Esophagus mucosa (tissue), 1 donor: Measurements from ENCODE around the gene KCNH3. TPM values are rescaled to one million over a fixed set of nuclear protein-coding genes. Genes with fewer than 3 reads are reported as not detected.

Experiments used
- ATAC-seq: fragments of 200-7000 bp; cut with Tn5 transposase; one replicate; pipeline ENCODE4 v1.9.1; 2020
- total RNA-seq: library from RNA; stranded (reverse); gene quantifications from one replicate; pipeline ENCODE4 v1.2.4, GENCODE V29; 2023
- donor health status: DM: yes; HTN: yes; CAD: no.

Gene KCNH3
- total RNA-seq, 1 donor from 2014 or later: not detected

DNA sequence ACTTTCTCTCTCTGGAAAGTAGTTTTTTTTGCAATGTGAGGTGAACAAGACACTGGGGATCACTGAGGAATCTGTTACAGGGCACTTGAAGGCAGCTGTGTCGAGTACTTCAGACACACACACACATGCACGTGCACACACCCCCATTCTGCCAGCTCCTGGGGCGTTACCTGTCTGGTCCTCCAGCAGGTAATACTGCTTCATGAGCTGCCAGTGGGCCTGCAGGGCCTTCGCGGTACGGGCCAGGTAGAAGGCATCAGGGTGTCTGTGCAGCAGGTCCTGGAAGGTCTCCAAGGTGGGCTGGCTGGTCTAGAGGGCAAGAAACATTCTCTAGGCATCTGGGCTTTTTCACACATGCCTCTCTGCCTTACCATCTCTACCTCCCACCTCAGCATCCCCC is 24.0 kb downstream of the KCNH3 start:
- no peak for ATAC-seq

DNA sequence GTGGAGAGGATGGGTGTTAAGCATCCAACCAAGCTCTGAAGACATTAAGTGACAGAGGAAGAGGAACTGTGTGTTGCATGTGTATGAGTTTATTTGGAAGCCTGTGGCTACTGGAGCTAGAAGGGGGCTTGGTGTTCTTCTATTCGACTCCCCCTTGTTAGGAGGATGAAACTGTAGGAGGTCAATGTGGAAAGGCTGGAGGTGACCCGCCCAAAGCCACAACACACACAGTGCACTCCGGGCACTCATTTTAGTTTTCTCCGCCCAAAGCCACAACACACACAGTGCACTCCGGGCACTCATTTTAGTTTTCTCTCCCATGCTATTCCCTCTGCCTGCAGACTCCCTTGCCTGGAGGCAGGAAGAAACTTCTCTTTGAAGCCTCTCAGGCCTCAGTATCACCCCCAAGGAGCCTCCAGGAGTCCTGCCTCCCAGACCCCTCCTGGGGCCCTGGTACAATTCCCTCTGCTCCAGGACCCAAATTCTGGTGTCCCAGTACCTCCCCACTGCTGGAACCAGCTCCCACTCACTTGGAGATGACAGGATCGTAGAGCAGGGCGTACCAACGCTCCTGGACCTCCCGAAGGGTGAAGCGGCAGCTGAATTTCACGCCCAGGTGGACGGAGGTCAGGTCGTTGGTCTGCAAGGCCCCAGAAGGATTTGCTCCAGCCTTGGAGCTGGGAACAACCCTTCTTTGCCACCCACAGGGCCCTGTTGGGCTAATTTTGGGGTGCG is 25.3 kb downstream of the KCNH3 start:
- ATAC-seq: no peak

DNA sequence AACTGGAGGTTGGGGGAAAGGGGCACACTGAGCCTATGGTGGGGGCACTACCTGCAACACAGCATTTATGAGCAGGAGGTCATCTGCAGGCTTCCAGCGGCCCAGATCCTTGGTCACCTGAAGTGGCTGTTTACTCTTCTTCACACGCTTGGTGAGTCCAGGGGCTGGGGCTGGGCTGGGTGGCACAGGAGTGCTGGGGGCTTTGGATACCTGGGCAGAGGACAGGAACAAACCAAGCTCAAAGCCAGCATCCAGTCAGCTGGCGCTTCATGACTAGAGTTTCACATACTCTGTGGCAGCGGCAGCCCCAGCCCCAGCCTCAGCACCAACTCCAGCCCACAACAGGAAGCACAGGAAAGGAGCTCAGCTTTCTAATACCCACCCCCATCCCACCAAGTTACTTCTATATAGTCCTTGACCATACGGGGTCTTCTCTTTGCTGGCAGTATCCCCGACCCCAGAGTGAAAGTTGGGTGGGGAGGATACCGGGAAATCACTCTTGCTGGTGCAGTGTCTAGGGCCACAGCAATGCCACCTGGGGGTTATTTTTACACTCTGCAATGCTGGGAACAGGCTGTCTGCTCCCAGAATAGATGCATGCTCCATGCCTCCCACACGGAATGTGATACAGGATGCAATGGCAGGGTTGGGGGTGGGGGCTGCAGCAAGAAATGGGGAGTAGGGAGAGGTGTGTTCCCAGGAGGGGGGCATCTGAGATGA is 26.0 kb downstream of the KCNH3 start:
- no peak for ATAC-seq

DNA sequence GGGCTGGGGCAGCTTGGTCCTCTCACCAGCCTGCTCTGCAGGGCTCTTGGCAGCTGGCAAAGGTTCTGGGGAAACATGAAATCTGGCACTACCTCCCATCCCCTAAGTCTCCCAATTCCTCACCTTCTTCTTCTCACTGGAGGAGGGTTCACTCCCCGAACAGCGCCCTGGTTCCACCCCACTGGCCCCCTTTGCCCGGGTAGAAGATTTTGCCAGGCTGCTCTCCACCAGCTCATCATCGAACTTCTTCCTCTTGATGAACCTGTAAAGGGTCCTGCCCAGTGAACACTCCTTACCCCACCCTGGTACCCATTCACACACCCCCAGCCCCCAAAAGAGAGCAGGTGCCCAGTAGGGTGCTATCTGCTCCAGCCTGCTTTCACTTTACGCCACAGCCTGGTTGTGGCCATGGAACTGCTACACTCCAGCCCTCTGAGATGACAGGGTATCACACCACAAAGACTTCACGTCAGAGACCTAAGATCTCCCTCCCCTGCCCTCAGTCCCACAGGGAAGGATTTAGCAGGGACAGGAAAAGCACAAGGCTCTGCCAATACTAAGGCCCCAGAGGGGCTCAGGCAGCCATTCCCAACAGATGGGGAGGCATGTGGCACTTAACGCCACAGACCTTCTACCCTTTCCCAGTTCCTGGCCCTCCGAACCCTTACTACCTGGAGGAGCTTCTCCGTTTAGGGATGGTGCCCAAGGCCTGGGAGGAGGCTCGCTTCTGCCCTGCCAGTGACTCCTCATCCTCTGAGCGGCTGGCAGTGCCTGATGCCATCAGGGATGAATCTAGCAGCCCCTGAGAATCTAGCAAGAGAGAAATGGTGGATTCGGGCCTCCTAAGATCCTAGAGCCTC is 26.8 kb downstream of the KCNH3 start:
- no peak for ATAC-seq

DNA sequence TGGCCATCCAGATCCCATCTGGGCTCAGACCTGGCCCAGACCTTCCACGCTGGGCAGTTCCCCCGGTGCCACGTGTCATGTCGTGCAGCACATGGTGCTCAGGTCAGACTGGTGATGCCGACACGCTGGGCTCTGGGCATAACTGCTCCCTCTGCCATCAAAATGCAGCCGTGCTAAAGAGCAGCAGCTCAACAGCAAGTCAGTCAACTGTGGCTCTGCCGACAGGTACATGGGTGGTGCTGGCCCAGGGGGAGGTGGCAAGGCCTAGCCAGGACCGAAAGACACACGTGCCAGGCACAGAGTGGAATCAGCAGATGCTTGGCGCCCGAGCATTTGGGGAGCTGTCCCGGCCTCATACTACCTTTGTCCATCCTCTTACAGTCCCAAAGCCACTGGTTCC is 27.5 kb downstream of the KCNH3 start:
- ATAC-seq: no peak

DNA sequence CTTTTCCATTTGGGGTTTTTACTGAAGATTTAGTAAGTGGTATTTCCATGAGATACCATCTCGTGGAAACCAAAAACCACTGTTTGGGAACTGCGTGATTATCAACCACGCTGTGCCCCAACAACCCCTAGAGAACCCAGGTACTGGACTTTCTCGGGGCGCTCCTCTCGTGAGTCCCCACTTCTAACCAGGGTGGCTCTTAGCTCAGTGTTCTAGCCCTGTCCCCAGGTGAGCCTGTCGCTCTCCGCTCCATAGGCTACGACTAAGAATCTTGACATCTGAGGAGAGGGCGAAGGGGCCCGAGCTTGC is 28.4 kb downstream of the KCNH3 start:
- peak; percentile 35 for ATAC-seq

DNA sequence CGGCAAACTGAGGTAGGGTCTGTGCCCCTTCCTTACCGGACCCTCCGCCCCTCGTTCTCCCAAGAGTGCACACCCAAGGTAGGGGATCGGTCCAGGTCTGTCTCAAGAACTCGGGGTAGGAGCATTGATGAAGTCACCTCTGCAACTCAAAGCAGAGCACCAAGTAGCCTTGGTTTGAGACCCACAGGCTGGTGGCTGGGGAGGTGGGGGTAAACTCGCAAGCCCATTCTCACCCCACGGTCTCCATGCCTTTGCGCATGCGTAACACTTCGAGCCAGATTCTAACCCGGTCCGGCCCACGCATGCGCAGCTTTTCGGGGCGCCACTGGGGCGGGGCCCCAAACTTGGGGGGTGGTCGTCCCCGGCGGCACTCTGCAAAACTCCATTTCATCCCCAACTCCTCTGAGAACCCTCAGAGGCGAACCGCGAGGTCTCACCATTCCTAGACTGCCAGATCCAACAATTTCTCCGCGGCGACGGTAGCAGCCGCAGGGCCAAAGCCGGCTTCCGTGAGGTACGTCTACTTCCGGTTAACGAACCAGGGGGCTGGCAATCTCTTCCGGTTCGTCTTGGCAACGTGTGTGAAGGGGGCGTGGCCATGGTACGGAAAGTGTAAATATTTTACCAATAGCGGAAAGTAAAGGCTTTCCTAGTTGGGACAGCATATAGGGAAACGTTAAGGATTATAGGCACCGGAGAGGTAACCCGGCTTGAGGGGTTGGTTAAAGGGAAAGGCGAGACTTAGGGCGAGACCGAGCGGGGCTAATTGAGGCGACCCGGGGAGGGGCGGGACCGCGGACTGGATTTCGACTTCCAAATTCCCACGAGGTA is 29.0 kb downstream of the KCNH3 start, which contains the start of gene MCRS1:
Gene MCRS1, minus strand, starts transcription at position 532 of the 831 bp plus-strand sequence. CDS start 1,411 bp downstream, outside the sequence.
- peak; percentile 84 for ATAC-seq

DNA sequence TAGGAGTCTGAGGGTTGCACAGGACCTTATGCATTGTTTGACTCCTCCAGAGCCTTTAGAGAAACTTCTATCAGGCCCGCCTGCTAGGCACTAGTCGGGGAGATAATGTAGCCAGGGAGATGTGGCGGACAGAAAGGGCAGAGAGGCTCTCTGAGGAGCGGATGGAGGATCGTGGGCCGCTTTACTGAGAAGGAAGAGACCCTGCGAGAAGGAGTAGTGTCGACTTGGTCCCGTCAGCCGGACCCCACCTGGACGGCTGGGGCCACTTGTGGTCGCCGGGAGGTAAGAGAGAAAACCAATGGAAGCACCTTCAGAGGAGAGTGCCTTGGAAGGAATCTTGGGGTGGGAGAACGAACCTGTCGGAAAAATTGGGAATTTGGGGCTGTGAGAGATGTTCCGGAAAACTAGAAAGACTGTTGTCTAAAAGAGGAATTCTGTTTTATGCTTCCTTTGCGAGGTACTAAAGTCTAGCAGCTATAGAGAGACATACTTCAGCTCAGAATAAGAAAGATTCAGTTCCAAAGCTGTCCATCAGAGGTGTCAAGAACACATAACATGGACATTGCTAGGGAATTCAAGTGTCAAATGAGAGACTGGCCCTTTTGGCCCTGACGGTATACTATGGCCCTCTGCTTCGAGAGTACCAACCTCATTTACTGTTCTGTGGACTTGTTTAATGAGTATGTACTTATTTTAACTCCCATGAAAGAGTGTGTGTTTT is 29.8 kb downstream of the KCNH3 start:
- ATAC-seq: peak; percentile 12

DNA sequence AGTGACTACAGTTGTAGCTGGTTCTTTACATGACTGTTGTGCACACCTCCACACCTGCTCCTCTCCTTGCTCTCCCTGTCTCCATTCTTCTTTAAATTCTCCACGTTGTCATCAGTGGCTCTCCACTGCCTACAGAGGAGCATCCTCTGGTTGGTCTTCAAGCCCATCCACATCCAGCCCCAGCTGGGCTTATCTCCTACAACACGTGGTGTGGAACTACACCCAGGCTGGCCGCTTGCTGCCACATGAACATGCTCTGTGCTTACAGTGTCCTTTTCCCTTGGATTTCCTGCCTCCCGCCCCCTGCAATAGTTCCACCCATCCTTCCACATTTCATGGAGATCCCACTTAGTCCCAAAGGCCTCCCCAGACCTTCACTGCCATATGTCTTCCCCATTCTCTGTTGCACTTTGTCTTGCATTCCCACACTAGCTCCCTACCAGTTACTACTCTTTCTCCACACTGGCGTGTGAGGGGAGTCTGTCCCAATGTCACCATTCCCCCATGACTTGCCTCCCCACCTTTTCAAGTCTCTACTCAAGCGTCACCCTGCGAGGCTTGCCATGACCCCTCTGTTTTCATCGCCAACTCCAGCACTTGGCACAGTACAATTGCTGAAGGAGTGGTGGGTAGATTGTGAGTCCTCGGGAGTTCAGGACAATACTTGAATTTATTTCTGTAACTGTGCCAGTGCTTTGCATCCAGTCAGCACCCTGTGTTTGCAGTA is 38.9 kb downstream of the KCNH3 start:
- ATAC-seq: no peak

DNA sequence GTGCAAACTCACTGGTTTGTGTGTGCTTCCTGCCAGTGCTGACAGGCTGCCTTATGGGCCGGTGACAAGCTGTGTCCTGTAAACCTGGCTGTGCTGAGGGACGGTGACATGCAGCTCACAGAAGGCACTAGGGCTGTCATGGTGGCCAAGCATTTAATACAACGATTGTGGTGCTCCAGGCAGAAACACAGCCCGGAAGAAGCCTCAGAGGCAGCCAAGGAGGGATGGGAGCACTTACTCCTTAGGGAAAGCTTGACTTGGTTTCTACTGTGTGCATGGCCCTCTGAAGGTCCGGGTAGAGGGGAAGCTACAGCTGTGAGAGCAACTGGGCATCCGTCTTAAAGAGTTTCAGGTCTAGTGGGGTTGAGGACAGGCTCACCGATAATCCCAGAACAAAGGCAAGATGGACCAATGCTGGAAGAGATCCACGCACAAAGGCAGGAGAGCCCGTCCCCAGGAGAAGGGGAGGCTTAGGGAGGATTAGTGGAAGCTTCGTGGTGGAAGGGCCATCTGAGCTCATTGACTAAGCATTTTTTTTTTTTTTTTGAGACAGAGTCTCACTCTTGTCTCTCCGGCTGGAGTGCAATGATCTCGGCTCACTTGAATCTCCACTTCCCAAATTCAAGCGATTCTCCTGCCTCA is 39.8 kb downstream of the KCNH3 start:
- no peak for ATAC-seq

DNA sequence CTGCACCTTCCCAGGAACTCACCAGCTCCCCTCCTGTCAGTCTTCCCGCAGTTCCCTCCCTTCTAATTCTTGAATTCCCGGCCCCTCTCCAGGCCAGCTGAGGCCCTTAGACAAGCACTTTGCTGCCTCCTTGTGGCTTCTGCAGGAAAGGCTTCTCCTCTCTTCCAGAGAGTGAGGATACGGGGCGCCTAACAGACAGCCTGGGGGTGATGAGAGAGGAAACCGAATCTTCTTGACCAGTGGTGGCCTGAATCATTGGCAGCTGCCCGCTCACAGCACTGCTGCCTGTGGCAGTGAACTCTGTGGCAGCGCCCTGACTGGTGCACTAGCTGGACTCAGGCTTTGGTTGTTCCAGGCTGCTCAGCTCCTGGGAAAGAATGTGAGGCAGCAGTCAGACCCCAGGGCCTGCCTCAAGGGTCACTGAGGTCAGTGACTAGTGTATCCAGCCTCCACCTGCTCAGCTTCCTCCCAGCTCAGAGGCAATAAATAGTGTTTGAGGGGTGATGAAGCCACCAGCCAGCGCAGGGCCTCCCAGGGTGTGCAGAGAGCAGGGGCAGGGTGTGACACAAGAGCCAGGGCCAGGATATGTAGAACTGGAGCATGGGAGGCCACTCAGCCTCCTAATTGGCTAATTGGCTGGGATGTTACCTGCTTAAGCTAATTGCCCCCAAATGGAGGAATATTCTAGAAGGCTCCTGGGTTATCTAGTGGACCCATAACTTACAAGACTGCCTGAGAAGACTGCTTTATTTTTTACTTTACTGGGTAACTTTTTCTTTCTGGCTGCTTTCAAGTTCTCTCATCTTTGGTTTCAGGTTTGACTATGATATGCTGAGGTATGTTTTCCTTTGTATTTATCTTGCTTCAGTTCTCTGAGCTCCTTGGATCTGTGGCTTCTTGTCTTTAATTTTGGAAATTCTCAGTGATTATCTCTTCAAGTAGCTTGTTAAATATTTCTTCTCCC is 42.0 kb downstream of the KCNH3 start:
- peak; percentile 78 for ATAC-seq

DNA sequence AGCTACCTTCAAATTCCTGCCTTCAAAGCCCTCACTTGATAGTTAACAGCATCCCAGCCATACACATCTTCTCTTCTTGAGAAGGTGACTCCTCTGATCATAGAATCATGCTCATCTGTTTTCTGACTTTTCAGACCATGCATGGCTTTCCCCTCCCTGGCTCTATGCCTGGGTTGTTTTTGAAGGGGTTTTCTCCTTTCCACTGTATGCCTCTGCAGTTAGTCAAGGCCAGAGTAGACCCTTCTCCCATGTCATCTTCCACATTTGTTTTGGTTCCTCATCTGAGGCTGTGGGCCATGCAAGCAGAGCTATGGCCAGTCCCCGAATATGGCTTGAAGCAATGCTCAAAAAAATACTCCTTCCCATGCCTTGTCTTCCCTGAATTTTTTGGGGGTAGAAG is 43.4 kb downstream of the KCNH3 start:
- no peak for ATAC-seq

DNA sequence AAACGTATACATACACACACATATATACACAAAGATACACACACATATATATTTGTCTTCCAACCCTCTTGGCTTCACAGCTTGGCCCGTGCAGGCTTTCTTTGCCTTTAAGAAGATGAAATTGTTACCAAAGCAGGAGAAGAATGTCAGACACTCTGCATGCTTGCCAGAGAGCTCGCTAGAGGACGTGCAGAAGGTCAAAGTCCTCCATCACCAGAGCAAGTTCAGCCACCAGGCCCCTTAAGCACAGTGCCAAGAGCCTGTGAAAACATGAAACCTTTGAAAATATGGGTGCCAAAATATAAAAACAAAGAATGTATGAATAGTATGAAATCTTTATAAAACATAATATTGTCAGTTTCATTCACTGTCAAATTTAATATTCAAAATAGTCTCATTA is 44.0 kb downstream of the KCNH3 start:
- no peak for ATAC-seq

DNA sequence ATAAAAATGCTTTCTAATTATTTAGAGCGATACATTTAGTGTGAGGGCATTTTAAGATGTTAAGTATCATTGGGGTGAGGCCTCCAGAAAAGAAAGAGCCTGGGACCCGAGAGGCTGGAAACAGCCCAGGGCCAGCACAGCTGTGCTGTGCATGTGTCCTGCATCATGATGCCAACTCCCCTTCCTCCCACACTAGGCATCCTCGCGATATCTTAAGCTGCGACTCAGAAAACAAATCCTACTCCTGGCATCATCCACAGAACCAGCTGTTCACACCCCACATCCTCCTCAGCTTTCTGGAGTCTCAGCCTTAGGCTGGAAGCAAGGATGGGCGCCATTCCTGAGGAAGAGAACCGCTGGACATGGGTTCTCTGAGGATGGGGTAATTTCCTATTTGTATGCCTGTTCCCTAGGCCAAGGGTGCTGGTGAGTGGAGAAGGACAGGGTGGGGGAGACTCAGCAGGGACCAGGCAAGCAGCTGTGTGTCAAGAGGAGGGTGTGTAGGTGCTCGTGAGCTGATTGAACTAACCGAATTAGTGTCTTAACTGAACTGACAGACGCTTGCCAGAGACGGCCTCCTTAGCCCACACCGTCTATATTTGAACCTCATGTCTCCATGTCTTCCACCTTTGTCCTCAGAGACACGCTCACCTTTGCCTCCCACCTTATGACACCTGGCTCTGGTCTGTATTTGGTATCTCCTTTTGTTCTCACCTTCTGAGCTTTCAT is 44.7 kb downstream of the KCNH3 start:
- no peak for ATAC-seq

DNA sequence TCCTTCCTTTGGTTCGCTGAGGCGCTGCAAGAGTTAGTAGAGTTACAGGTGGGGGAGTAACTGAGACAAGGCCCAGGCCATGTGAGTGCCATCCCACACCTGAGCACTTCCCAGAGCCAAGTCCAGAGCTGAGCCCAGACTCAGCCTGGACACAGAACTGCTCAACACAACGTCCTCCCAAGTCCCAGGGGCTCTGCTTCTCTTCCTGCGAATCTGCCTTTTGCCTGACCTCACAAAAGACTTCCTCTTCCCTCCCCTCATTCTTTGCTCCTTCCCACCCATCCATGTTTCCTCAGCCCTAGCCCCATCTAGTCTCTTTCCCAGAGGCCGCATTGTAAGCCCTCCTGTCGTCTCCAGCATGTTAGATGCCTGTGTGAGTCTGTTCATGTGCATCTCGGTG is 45.8 kb downstream of the KCNH3 start:
- no peak for ATAC-seq

DNA sequence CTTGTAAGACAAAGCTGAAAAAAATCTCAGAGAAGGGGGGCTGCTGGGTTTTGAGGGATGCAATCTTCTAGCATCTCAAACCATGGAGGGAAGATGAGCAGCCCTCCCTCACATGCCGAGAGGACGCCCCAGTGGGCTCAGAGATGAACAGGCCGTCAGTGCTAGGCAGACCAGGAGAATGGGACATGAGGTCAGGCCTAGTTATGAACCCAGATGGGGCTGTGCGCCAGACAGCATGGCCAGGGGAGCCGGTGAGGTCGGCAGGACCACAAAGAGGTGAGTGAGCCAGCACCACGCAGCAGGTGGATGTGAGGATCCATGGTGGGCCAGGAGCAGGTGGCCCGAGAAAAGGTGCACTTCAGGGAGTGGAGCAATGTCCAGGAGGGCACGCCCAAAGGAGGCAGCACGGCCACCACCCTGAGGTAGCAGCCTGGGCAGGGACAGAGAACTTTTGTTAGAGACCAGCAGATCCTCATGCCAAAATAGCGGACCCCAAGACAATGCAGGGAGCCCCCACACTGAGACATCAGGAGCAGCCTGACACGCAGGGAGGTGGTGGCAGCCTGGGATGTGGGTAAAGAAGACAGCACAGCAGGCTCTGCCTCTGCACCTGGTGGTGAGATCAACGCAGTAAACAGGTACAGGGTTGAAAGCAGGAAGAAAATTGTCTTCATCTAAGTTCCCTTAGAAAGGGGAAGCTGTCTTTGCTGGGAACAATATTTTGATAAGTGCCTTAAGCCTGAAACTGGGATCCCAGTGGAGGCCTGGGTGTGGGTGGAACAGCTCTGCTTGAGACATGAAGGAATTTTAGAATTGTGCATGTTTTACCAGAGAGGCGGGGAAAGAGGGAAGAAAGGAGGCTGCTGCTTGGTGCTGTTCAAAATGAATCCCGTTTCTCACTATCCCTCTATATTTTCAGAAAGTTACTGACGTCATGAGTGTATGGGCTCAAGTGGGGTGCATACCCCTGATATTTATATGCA is 46.9 kb downstream of the KCNH3 start:
- no peak for ATAC-seq

DNA sequence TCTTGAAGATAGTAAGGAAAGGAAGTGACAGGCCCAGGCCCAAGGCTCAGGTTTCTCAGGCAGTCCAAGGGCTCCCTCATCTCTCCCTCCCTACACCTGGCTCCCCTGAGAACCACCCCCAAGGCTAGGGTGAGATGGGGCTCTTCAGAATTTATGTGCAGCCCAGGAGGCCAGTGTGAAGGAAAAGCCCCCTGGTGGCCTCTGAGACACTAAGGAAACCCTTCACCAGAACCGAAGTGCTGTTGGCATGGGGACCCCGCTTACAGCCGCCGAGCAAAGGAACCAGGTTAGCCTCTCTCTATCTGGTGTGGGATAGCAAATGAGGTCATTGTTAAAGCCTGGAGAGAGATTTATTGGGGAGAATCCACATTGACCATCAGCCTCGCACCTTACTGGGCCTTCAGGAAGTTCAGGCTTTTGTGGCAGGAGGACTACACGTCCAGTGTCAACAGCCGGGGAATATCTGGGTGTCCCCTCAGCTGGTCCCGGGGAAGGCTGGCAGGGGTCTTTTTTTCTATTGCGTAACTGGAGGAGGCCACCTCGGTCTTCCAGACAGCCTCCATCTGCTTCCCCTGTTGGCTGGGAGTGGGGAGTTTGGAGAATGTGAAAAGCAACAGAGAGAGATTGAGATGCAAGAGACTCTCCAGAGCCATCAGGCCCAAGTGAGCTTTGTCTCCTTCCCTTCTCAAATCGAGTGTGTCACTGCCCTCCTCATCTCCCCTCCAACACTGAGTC is 48.5 kb downstream of the KCNH3 start:
- no peak for ATAC-seq
